Parathyroid adenoma (tissue), 2 donors: Measurements from ENCODE around the gene KLHL30.
A peak's percentile ranks its signal among the peaks of the same experiment; 100 is the strongest.

ENCODE experiments used
- H2AFZ ChIP-seq: fragments of 300-600 bp; sonication (generic); one replicate; pipeline ENCODE4 v1.7.0; 2017; ENCODE audit warnings: antibody characterized with exemption, mild to moderate bottlenecking
- H3K27ac ChIP-seq: fragments of 300-600 bp; sonication (generic); one replicate; pipeline ENCODE4 v1.7.0; 2017
- H3K27me3 ChIP-seq: fragments of 300-600 bp; sonication (generic); one replicate; pipeline ENCODE4 v1.7.0; 2017; ENCODE audit warnings: low read length; ENCODE audit not compliant: control insufficient read depth, insufficient read depth
- H3K36me3 ChIP-seq: fragments of 300-600 bp; sonication (generic); one replicate; pipeline ENCODE4 v1.7.0; 2017; ENCODE audit warnings: low read length; ENCODE audit not compliant: control insufficient read depth, insufficient read depth
- H3K4me1 ChIP-seq: fragments of 300-600 bp; sonication (generic); one replicate; pipeline ENCODE4 v1.7.0; 2017; ENCODE audit warnings: control low read depth
- H3K4me2 ChIP-seq: fragments of 300-600 bp; sonication (generic); one replicate; pipeline ENCODE4 v1.7.0; 2017; ENCODE audit warnings: low read length
- H3K4me3 ChIP-seq: fragments of 300-600 bp; sonication (generic); one replicate; pipeline ENCODE4 v1.7.0; 2017; ENCODE audit warnings: low read depth, low read length
- H3K79me2 ChIP-seq: fragments of 300-600 bp; sonication (generic); one replicate; pipeline ENCODE4 v1.7.0; 2017; ENCODE audit warnings: control low read depth
- H3K9ac ChIP-seq: fragments of 300-600 bp; sonication (generic); one replicate; pipeline ENCODE4 v1.7.0; 2017; ENCODE audit warnings: mild to moderate bottlenecking
- H3K9me3 ChIP-seq: fragments of 300-600 bp; sonication (generic); one replicate; pipeline ENCODE4 v1.7.0; 2017; ENCODE audit warnings: low read length; ENCODE audit not compliant: control insufficient read depth
- CTCF ChIP-seq: fragments of 300-600 bp; sonication (generic); IDR thresholded peaks from one replicate; pipeline ENCODE4 v1.7.0; 2017; ENCODE audit warnings: antibody characterized with exemption, mild to moderate bottlenecking
- donor health status: primary hyperparathyroidism.

Gene KLHL30

DNA sequence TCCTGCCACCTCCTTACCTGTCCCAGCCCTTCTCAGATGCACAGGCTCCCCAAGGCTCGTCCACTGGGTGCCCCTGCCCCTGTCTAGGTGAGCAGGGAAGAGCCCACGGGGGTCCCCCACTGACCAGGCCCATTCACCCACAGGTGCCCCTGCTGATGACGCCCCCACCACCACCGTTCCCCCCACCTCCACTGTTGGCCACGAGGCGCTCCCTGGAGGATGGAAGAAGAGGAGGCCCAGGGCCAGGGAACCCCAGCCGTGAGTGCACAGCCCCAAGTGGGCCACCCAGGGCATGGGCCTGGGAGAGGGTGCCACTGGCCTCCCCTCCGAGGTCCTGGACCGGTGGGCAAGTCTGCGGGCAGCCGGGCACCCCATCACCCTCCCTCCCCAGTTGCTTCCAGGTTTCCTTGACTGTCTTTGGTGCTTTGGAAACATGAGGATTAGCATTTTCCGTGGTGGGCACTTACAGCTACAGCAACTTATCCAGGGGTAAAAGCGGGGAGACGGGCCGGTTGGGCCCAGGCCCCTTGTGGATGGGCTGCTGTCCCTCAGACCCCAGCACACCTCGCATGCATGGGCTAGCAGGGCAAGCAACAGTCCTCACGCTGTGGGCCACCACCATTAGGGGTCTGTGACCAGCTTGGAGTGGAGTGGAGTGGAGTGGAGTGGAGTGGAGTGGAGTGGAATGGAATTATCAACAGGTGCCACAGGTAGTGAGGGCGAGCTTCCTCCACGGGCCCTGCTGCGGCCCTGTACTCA lies 13.2 kb upstream of the KLHL30 start:
- Histone ChIP-seq H3K4me2 (no peak overlapping the region), H3K9me3 (no peaks in the 10 kb centered on the region), H3K9ac (no peak overlapping the region), H2AFZ (no peak overlapping the region), H3K4me3 (no peak overlapping the region), H3K27me3 (no peaks in the 10 kb centered on the region), H3K36me3 (no peaks in the 10 kb centered on the region), H3K27ac (no peak overlapping the region), H3K79me2 (no peaks in the 10 kb centered on the region), H3K4me1 (no peaks in the 10 kb centered on the region)
- no peak for TF ChIP-seq CTCF

GRCh38 chr2:238126338-238126737 lies 12.1 kb upstream of the KLHL30 start:
- H3K9me3 ChIP-seq, result no peaks in the 10 kb centered on the region
- H3K9ac ChIP-seq, result no peak overlapping the region
- no peak overlapping the region for H3K27ac ChIP-seq
- TF ChIP-seq CTCF, result no peak
- no peaks in the 10 kb centered on the region for H3K36me3 ChIP-seq
- H3K27me3 ChIP-seq, result no peaks in the 10 kb centered on the region
- H2AFZ ChIP-seq, result no peak overlapping the region
- no peak overlapping the region for H3K4me2 ChIP-seq
- H3K4me3 ChIP-seq, result no peak overlapping the region
- no peaks in the 10 kb centered on the region for H3K4me1 ChIP-seq
- no peaks in the 10 kb centered on the region for H3K79me2 ChIP-seq

- no peaks in the 10 kb centered on the region for H3K27me3 ChIP-seq
- H3K9ac ChIP-seq, result no peak overlapping the region
- H2AFZ ChIP-seq, result peak overlapping the region; percentile 69
- no peaks in the 10 kb centered on the region for H3K9me3 ChIP-seq
- H3K36me3 ChIP-seq, result no peaks in the 10 kb centered on the region
- H3K79me2 ChIP-seq, result no peaks in the 10 kb centered on the region
- no peak overlapping the region for H3K27ac ChIP-seq
- H3K4me3 ChIP-seq, result no peak overlapping the region
- TF ChIP-seq CTCF, result no peak
- H3K4me2 ChIP-seq, result no peak overlapping the region
- no peaks in the 10 kb centered on the region for H3K4me1 ChIP-seq
Measured at GRCh38 chr2:238126775-238127164, 11.7 kb upstream of the KLHL30 start.

GRCh38 chr2:238127165-238128060 lies 11.1 kb upstream of the KLHL30 start:
- Histone ChIP-seq H3K9ac (no peak overlapping the region), H3K4me3 (no peak overlapping the region)

More at GRCh38 chr2:238127165-238128060, 11.1 kb upstream of the KLHL30 start:
- Histone ChIP-seq H3K27ac (no peak overlapping the region), H3K79me2 (no peaks in the 10 kb centered on the region), H3K27me3 (no peaks in the 10 kb centered on the region), H3K9me3 (no peaks in the 10 kb centered on the region), H3K4me1 (no peaks in the 10 kb centered on the region), H3K36me3 (no peaks in the 10 kb centered on the region), H2AFZ (peak overlapping the region; percentile 69), H3K4me2 (no peak overlapping the region)
- TF ChIP-seq CTCF, result no peak
